Activated effector memory CD4-positive, alpha-beta T cell treated with anti-CD3 and anti-CD28 coated beads, Interleukin-2, amount 50 U/mL, for 16 hours (primary cell): ENCODE data around the gene TSPAN31.

Experiments
- DNase-seq: peaks from one replicate; pipeline ENCODE4 v3.0.0-alpha.2; 2020

TSPAN31 gene

DNA sequence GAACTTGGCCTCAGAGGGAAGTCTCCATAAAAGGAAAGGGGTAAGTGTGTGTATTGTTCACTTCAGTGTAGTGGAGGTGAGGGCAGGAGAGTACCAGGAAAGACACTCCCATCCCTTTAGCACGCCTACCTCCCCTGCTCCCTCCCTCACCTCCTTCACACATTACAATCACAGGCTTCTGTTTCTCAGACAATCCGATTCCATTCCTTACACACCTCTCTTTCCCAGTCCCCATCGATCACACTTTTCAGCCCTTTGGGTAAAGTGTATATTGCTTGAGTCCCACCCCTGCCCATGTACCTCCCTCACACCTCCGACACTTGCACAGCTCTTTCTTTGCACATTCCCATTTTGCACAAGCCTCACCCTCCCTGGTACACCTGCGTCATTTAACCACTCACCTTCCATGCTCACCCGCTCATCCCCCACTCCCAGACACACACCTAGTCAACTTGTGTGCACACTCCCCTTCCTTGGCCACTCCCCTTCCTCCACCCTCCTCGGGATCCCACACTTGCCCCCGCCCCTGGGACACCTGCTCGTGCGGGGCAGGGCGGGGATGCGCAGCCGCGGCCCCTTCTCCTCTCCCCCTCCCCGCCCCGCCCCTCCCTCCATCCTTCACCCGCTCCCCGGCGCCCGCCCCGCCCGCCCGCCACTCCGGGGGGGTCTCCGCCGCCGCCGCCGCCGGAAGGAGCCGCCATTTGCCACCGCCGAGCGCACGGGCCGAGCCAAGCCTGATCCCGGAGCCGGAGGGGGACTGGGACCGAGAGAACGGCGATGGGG, 9.8 kb downstream of the TSPAN31 start, which contains the start of gene MARCHF9:
TSS of gene MARCHF9 (plus strand) at position 693 of the 783 bp plus-strand sequence. CDS start 426 bp downstream, outside the sequence.
- DNase-seq: peak; percentile 94

DNA sequence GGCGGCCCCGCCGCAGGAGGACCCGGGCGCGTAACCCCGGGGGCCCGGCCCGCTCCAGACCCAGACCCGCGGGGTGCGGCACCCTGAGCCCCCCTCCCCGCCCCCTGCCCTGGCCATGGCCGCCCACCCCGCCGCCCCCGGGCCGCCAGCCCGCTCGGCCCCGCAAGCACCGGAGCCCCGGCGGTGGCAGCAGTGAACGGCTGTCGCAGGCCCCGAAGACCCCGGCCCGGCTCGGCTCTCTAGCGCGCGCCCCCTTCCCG, 10.3 kb downstream of the TSPAN31 start:
- no peak for DNase-seq

DNA sequence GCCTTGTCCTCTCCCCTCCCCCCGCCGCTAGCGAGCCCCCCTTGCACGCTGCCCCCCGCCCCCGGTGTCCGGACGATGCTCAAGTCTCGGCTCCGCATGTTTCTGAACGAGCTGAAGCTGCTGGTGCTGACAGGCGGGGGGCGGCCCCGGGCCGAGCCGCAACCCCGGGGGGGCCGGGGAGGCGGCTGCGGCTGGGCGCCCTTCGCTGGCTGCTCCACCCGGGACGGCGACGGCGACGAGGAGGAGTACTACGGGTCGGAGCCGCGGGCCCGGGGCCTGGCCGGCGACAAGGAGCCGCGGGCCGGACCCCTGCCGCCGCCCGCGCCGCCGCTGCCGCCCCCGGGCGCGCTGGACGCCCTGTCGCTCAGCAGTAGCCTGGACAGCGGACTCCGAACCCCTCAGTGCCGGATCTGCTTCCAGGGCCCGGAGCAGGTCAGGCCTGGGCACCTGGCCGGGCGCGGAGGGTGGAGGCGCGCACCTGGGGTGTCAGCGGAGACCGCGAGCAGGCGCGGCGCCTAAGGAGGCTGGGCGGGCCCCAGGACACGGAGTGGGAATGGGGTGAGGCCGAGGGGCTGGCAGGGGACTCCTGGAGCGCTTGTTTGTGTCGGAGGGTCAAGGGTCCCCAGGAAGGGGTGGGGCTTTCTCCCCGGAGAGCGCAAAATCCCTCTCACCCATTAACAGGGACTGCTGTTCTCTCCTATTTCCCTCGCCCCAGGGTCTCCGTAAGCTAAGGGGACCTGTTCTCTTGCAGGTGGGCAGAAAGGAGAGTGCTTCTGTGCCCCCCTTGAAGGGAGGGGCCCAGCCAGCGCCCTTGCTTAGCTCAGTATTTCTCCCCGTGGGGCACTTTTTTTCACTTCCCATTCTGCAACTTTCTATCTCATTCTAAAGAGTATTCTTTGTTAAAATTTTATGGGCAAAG, 10.9 kb downstream of the TSPAN31 start:
- peak; percentile 79 for DNase-seq

DNA sequence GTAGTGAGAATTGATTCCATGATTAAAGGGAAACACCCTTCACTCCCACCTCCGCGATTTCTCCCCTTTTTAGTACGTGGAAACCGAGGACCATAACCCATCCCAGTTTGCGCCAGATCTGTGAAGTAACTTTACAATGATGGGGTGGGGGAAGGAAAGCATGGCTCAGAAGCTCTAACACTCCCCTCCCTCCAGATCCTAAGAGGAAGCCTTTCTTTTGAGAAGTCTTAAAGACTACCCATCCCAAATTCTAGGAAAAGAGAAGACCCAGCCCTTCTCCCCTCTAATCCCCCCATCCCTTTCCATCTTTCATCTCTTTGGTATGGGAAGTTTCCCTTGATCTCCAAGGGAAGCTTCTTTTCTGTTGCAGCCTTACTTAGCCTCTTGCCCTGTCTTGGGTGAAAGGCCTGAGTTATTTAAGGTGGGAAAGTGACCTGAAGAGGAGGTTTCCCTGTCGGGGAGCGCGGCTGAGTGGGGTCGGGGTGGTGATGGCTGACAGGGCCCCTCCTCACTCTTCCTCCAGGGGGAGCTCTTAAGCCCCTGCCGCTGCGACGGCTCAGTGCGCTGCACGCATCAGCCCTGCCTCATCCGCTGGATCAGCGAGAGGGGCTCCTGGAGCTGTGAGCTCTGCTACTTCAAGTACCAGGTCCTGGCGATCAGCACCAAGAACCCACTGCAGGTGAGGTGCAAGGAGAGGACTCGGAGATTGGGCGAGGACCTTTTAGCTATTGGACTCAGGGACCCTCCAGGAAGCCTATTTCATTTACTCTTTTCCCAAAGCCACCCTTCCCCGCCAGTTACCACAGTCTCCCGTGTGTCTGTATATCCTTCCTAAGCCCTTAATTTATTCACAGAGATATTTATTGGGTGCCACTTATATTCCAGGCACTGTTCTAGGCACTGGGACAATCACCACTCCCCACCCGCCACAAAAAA, 11.8 kb downstream of the TSPAN31 start:
- DNase-seq: peak; percentile 90

DNA sequence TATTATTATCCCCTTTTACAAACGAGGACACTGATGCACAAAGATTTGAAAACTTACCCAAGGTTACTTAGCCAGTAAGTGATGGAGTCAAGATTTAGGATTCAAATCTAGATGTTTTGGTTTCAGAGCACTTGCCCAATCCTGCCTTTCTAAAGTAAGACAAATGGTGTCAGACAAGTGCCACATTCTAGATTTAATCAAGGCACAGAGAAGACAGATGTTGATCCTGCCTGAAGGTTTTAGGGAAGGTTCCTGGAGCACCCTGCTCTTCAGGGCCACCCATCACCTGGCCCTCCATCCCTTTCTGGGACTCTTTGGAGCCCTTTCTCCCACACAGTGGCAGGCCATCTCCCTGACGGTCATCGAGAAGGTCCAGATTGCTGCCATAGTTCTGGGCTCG, 12.9 kb downstream of the TSPAN31 start:
- no peak for DNase-seq

DNA sequence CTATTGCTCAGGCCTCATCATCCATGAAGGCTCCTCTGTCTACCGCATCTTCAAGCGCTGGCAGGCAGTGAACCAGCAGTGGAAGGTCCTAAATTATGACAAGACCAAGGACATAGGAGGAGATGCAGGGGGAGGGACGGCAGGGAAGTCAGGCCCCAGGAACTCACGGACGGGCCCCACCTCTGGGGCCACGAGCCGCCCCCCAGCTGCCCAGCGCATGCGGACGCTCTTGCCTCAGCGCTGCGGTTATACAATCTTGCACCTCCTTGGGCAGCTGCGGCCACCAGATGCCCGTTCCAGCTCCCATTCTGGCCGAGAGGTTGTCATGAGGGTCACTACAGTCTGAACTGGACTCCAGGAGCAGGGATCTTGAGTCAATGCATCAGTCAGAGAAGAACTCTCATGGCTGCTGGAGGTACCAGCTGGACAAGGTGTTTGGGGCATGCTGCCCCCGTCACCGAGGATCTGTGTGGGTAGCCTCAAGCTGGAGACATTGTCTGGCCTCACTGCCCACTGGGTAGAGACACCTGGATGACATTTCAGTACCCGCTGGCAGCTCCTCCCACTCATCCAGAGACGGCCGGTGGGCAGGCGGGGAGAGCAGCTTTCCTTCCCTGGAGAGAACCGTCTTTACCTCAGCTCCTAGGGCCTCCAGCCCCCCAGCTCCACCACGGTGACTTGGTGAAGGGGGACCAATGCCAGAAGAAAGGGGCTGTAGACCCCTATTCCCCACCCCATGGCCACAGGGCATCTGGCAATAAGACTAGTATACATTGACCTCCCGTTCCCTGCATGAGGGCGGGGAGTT, 13.9 kb downstream of the TSPAN31 start:
- DNase-seq: no peak

DNA sequence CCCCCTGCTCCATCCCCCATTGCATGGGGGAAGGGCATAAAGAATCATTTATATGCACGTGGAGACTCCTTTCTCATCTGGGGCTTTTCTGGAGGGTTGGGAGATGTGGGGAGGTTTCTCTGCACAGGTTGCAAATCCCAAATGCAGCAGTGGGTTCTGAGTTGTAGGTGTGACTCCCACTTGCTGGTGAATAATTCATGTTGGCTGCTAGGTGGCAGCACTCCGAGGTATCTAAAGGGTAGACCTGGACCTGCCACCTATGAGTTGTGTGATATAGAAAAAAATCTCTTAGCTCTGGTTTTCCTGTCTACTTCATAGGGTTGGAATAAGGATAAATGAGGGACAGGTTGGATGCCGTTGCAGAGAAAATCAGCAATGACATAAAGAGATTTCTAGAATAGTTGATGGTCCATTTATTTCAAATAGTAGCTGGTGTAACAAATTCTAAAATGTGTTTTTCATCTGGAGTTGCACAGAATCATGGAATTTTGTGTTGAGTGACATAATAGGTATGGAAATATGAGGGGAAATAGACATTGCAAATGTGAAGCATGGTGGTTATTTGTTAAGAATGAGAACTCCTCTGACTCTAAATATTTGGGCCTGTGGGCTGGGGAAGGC, 14.6 kb downstream of the TSPAN31 start:
- peak; percentile 78 for DNase-seq

DNA sequence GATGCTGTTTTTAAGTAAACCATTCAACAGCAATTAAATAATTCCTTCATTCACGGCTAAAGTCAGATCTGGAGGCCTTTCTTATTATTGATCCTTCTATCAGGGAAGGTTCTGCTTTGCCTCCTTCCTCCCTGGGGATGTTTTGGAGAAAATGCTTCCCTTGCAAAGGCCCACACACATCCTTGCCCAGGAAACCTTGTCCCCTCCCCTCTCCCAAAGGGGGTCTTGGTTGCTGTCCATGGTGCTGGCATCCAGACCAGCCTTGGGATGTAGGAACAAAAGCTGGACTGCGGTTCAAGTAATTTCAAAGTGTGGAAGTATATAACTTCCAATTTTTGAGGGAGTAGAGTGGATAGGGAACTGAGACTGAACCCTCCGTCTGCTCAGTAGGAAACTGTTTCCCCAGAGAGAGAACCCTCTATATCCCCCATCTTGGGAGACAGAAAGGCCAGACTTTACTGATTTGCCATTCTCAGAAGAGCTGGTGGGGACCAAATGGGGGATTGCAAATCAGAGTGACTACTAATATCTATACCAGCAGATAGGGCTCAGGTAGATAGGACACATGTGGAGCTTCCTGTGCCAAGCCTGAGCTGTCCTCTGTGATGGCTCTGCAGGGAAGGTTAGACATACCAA, 15.6 kb downstream of the TSPAN31 start:
- no peak for DNase-seq

DNA sequence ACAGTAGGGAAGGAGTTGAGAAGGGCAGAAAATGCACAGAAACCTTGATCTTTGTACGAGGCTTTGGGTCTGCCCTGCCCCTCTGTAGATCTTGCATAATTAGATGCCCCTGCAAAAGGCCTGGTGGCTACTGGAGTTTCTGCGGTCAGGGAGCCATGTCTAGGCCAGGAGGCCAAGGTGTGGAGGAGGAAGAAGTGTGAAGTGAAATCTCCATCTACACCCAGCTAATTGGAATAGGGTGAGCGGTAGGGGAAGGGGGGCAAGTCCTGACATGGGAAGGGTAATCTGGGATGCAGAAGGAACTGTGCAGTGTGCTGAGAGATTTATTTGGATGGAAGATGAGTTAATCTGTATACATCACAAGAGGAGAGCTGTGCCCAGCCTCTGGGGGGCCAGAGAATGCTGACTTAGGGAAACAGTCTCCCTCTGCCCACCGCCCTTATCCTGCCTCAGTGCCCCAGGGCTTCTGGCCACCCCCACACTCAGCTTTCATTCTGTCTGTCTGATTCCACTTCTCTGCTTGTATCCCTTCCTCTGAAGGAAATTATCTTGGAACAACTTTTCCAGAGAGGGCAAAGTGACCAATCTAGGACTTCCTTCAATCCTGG, 16.7 kb downstream of the TSPAN31 start:
- no peak for DNase-seq

DNA sequence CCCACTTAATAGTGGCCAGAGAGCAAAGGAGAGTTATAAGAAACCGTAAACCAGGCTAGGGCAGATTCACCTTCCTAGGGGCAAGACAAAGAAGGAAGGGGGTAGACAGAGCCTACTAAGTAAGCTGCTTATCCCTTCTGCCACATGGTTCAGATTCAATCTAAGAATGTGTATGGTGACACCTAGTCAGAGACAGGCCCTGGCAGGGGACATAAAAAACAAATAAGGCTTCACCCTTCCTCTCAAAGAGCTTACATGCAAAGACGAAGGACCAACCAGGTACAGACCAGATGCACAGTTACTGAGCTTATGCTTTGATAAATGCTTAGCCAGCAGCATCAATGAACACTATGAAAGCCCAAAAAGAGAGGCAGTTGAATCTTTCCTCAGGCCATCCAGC, 17.6 kb downstream of the TSPAN31 start:
- no peak for DNase-seq

DNA sequence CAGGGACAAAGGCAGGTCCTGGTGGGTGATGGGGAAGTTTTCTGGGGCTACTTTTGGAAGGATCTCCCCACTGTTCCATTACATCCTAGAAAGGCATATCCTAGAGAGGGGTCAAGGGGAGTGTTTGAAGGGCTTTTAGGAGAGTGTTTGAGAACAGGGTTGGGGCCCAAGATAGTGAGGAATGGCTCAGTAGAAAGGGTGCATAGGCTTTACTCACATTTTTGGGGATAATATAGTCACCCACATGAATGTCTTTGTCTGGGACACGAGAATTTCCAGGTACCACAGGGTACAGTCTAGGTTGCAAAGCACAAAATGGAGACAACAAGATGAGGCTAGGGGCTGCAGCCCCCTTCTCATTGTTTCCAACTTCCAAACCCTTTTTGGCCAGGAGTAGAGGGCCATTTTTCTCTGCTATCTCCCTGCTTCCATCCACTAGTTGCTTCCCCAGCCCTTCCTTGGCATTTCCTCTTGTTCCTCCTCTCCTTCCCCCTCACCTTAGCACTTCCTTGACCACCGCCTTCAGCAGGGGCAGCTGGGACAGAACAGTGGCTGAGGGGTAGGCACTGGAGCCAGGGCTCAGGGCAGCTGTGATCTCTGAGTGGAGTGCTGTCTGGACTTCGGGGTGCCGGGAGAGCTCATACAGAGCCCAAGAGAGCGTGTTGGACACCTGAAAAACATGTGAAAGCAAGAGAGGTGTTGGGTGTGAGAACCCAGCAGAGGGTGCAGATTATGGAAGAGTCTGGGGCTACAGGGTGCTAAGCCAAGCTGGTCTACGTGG, 19.2 kb downstream of the TSPAN31 start:
- no peak for DNase-seq

DNA sequence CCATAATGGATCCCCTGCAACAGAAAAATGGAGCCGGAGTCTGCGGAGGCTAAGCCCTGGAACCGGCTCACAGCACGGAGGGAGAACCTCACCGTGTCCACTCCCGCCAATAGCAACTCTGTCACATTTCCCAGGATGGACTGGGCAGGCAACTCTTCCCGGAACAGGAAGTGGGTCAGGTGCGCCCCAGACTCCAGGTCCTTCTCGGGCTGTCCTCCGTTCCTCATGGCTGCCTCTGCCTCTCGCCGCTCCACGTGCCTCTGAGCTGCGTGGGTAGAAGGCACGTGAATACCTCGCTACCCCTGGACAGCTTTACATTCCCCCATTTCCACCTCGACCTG, 19.8 kb downstream of the TSPAN31 start:
- no peak for DNase-seq

DNA sequence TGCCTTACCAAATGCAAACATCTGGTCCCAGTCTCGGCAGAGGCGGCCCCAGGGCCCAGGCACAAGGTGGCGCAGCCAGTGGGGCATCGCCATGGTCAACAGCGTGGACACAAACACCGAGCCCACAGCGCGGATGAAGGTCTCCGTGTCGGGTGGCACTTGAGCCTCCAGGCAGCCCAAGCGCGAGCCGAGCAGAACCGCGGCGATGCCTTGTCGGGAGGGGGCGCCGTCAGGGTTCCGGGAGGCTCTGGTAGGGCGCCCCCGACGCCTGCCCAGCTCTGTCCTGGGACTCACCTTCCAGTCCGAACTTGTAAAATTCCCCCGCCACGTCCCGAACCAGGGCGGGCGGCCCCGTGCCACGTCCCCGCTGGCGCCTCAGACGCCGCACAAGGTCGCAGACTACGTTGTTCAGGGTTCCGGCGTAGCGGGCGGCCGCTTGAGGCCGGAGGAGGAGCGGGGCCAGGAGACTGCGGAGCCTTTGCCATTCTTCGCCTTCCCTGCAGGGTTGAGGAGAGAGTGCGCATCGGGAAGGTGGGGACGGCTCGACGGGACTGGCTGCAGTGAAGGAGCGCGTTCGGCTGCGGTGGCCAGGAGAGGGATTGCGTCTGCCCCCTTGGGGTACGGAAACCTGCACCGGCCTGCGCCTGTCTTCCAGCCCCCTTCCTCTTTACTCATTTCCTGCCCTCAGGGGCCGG, 20.3 kb downstream of the TSPAN31 start:
- DNase-seq: peak; percentile 85

DNA sequence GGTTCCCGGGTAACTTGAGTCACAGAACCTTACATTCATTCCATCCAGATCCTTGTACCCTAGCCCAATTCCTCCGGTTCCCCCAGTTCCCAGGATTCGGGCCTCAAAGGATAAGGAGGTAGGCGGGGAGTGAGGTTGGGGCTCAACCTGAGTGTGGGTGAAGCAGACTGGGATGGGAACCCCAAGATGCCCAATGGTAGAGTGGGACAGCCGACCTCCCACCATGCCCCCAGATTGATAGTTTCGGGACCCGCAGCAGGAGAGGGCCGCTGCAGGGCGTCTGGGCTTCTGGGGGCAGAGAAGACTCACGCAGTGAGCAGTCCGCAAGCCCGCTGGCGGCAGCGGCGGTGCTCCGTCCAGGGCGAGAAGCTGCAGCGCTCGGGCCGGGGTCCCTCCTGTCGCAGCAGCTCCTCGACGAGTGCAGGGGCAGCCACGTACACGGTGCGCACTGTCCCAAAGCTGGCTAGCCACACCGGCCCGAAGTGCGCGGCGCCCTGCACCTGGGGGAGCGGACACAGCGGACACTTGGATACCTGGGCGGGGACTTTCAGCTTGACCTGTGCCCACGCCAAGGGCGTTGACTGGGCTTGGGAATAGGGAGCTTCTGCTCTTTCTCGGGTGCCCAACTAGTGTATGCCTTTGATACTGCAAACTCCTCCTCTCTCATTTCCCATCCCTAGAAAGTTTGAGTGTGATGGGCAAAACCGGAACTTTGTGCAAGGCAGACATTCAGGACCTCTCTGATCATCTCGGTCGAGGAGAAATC, 21.0 kb downstream of the TSPAN31 start:
- DNase-seq: no peak

DNA sequence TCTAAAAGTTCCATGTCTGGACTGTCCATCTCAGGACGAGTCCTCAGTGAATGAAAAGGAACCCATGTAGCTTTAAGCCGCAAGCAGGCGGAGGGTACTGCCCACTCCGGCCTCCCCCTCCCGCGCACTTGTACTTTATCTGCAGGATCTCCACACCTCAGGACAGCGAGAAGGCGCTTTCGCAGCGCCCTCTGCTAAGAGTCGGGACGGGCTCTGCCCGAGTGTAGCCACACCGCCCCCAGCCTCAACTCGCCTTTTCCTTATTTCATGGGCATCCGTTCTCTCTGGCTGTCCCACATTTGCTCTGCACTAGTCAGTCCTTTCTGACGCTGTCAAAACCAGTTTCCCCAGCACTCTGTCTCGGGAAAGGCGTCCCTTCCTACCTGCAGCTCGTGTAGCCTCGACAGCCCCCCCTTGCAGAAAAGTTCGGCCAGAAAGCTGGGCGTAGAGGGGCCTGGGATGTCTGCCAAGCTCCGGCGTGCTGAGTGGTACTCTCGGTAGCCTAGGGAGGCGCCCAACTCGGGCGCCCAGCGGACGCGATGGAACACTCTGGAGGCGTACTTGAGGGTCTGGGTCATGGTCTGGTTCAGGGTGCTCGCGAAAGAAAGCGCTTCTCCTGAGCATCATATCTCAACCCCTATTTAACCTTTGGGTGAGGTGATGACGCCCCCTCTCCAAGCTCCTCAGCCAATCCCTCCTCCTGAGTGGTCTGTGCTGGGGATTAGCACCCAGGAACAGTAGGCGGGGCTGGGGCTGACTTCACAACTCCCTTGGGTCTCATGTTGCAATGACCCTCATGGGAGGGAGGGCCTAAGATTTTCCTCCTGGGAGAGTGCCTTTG, 21.8 kb downstream of the TSPAN31 start, which contains the start of gene CYP27B1:
TSS of gene CYP27B1 (minus strand) at position 615 of the 841 bp plus-strand sequence. CDS start at position 578, 37 bp downstream.
- DNase-seq: no peak

DNA sequence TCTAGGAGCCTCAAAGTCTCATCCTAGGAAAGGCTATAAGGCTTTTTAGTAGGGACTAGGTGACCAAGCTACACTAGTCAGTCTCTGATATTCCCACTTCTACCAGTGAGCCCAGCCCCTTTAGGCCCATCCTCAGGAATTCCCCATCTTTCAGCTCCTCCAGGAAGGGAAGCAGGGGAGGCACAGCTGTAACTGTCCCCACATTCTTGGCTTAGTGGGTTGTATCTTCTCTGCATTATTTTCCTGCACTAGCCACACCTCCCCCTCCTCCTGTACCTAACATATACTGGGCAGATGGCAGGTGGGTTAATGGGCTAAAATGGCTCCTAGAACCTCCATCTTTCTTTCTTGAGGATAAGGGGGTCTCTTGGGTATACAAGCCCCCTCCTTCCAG, 22.5 kb downstream of the TSPAN31 start:
- DNase-seq: no peak

DNA sequence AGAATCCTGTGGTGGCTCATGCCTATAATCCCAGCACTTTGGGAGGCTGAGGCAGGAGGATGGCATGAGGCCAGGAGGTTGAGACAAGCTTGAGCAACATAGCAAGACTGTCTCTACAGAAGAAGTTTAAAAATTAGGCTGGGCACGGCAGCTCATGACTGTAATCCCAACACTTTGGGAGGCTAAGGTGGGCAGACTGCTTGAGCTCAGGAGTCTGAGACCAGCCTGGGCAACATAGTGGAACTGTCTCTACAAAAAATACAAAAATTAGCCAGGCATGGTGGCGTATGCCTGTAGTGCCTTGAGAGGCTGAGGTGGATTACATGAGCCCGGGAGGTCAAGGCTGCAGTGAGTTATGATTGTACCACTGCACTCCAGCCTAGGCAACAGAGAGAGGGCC, 23.0 kb downstream of the TSPAN31 start:
- DNase-seq: no peak
